ENCODE measurements around the gene INSM1. TPM values are rescaled to one million over a fixed set of nuclear protein-coding genes. Genes with fewer than 3 reads are reported as not detected.

Gene INSM1
- polyA plus RNA-seq (2012; ENCODE audit: low read depth, missing spikeins): 0.03 TPM

- TF ChIP-seq PAX5 (IDR thresholded peaks at IDR 0.05; ENCODE audit: insufficient read depth, low read length, severe bottlenecking) (peak; percentile 90), POLR2A (IDR thresholded peaks at IDR 0.05; ENCODE audit: low read depth, low read length) (no peak), POLR2AphosphoS5 (IDR thresholded peaks at IDR 0.05; ENCODE audit: low read depth, low read length) (no peak)
- DNase-seq (ENCODE audit: insufficient read length, low spot score) (peak; percentile 42), FAIRE-seq (no peak)
These were observed at the start of gene INSM1 for GRCh38 chr20:20367575-20368417. INSM1 (plus strand) TSS chr20:20368104; CDS start chr20:20368268, 164 bp downstream.

- TF ChIP-seq SPI1 (IDR thresholded peaks at IDR 0.05; ENCODE audit: low read depth, low read length) (no peak), POU2F2 (IDR thresholded peaks at IDR 0.05; ENCODE audit: low read depth, low read length) (no peak), TAF1 (IDR thresholded peaks at IDR 0.05; ENCODE audit: low read depth, low read length) (no peak), POLR2AphosphoS5 (IDR thresholded peaks at IDR 0.05; ENCODE audit: low read depth, low read length) (no peak), PAX5 (IDR thresholded peaks at IDR 0.05; ENCODE audit: insufficient read depth, low read length, severe bottlenecking) (no peak), POLR2A (IDR thresholded peaks at IDR 0.05; ENCODE audit: low read depth, low read length) (no peak)
- FAIRE-seq (no peak), DNase-seq (ENCODE audit: insufficient read length, low spot score) (no peak)
These were observed 49.3 kb upstream of the INSM1 start for GRCh38 chr20:20318365-20319161.

GRCh38 chr20:20321134-20321533, 46.8 kb upstream of the INSM1 start:
- TF ChIP-seq POLR2A (IDR thresholded peaks at IDR 0.05; ENCODE audit: low read depth, low read length) (no peak), PAX5 (IDR thresholded peaks at IDR 0.05; ENCODE audit: insufficient read depth, low read length, severe bottlenecking) (no peak), POLR2AphosphoS5 (IDR thresholded peaks at IDR 0.05; ENCODE audit: low read depth, low read length) (no peak), SPI1 (IDR thresholded peaks at IDR 0.05; ENCODE audit: low read depth, low read length) (no peak), TAF1 (IDR thresholded peaks at IDR 0.05; ENCODE audit: low read depth, low read length) (no peak), POU2F2 (IDR thresholded peaks at IDR 0.05; ENCODE audit: low read depth, low read length) (no peak)
- FAIRE-seq (no peak), DNase-seq (ENCODE audit: insufficient read length, low spot score) (no peak)

- TF ChIP-seq TAF1 (IDR thresholded peaks at IDR 0.05; ENCODE audit: low read depth, low read length) (no peak), POLR2A (IDR thresholded peaks at IDR 0.05; ENCODE audit: low read depth, low read length) (no peak), PAX5 (IDR thresholded peaks at IDR 0.05; ENCODE audit: insufficient read depth, low read length, severe bottlenecking) (no peak), SPI1 (IDR thresholded peaks at IDR 0.05; ENCODE audit: low read depth, low read length) (no peak), POU2F2 (IDR thresholded peaks at IDR 0.05; ENCODE audit: low read depth, low read length) (no peak), POLR2AphosphoS5 (IDR thresholded peaks at IDR 0.05; ENCODE audit: low read depth, low read length) (no peak)
- DNase-seq (ENCODE audit: insufficient read length, low spot score): no peak
- FAIRE-seq: no peak
These were observed 46.0 kb upstream of the INSM1 start for GRCh38 chr20:20321917-20322316.

GRCh38 chr20:20322912-20323311, 45.0 kb upstream of the INSM1 start:
- TF ChIP-seq PAX5 (IDR thresholded peaks at IDR 0.05; ENCODE audit: insufficient read depth, low read length, severe bottlenecking): no peak
- TF ChIP-seq TAF1 (IDR thresholded peaks at IDR 0.05; ENCODE audit: low read depth, low read length): no peak
- TF ChIP-seq POLR2A (IDR thresholded peaks at IDR 0.05; ENCODE audit: low read depth, low read length): no peak
- TF ChIP-seq SPI1 (IDR thresholded peaks at IDR 0.05; ENCODE audit: low read depth, low read length): no peak
- TF ChIP-seq POLR2AphosphoS5 (IDR thresholded peaks at IDR 0.05; ENCODE audit: low read depth, low read length): no peak
- no peak for TF ChIP-seq POU2F2 (IDR thresholded peaks at IDR 0.05; ENCODE audit: low read depth, low read length)
- FAIRE-seq (no peak), DNase-seq (ENCODE audit: insufficient read length, low spot score) (no peak)

- no peak for TF ChIP-seq POLR2AphosphoS5 (IDR thresholded peaks at IDR 0.05; ENCODE audit: low read depth, low read length)
- TF ChIP-seq PAX5 (IDR thresholded peaks at IDR 0.05; ENCODE audit: insufficient read depth, low read length, severe bottlenecking): no peak
- no peak for TF ChIP-seq SPI1 (IDR thresholded peaks at IDR 0.05; ENCODE audit: low read depth, low read length)
- TF ChIP-seq TAF1 (IDR thresholded peaks at IDR 0.05; ENCODE audit: low read depth, low read length): no peak
- no peak for TF ChIP-seq POLR2A (IDR thresholded peaks at IDR 0.05; ENCODE audit: low read depth, low read length)
- TF ChIP-seq POU2F2 (IDR thresholded peaks at IDR 0.05; ENCODE audit: low read depth, low read length): no peak
- DNase-seq (ENCODE audit: insufficient read length, low spot score) (no peak), FAIRE-seq (no peak)
These were observed 40.2 kb upstream of the INSM1 start for GRCh38 chr20:20327746-20328145.

GRCh38 chr20:20329564-20329963, 38.3 kb upstream of the INSM1 start:
- TF ChIP-seq PAX5 (IDR thresholded peaks at IDR 0.05; ENCODE audit: insufficient read depth, low read length, severe bottlenecking) (no peak), TAF1 (IDR thresholded peaks at IDR 0.05; ENCODE audit: low read depth, low read length) (no peak), POU2F2 (IDR thresholded peaks at IDR 0.05; ENCODE audit: low read depth, low read length) (no peak), SPI1 (IDR thresholded peaks at IDR 0.05; ENCODE audit: low read depth, low read length) (no peak), POLR2AphosphoS5 (IDR thresholded peaks at IDR 0.05; ENCODE audit: low read depth, low read length) (no peak), POLR2A (IDR thresholded peaks at IDR 0.05; ENCODE audit: low read depth, low read length) (no peak)
- no peak for FAIRE-seq
- no peak for DNase-seq (ENCODE audit: insufficient read length, low spot score)

GRCh38 chr20:20331156-20331555, 36.7 kb upstream of the INSM1 start:
- no peak for TF ChIP-seq TAF1 (IDR thresholded peaks at IDR 0.05; ENCODE audit: low read depth, low read length)
- TF ChIP-seq PAX5 (IDR thresholded peaks at IDR 0.05; ENCODE audit: insufficient read depth, low read length, severe bottlenecking): no peak
- TF ChIP-seq POLR2A (IDR thresholded peaks at IDR 0.05; ENCODE audit: low read depth, low read length): no peak
- TF ChIP-seq POU2F2 (IDR thresholded peaks at IDR 0.05; ENCODE audit: low read depth, low read length): no peak
- TF ChIP-seq POLR2AphosphoS5 (IDR thresholded peaks at IDR 0.05; ENCODE audit: low read depth, low read length): no peak
- no peak for TF ChIP-seq SPI1 (IDR thresholded peaks at IDR 0.05; ENCODE audit: low read depth, low read length)
- FAIRE-seq (no peak), DNase-seq (ENCODE audit: insufficient read length, low spot score) (no peak)

GRCh38 chr20:20331817-20332216, 36.1 kb upstream of the INSM1 start:
- DNase-seq (ENCODE audit: insufficient read length, low spot score) (no peak), FAIRE-seq (no peak)
- TF ChIP-seq SPI1 (IDR thresholded peaks at IDR 0.05; ENCODE audit: low read depth, low read length) (no peak), PAX5 (IDR thresholded peaks at IDR 0.05; ENCODE audit: insufficient read depth, low read length, severe bottlenecking) (no peak), POU2F2 (IDR thresholded peaks at IDR 0.05; ENCODE audit: low read depth, low read length) (no peak), TAF1 (IDR thresholded peaks at IDR 0.05; ENCODE audit: low read depth, low read length) (no peak), POLR2A (IDR thresholded peaks at IDR 0.05; ENCODE audit: low read depth, low read length) (no peak), POLR2AphosphoS5 (IDR thresholded peaks at IDR 0.05; ENCODE audit: low read depth, low read length) (no peak)

All from GM12891 (cell line).